ENCODE data around the gene SH3RF2.

SH3RF2 gene

GRCh38 chr5:145921211-145921610, 15.2 kb upstream of the SH3RF2 start:
- no peak for DNase-seq

GRCh38 chr5:145922059-145922458, 14.3 kb upstream of the SH3RF2 start:
- DNase-seq, result no peak

GRCh38 chr5:145923405-145923804, 13.0 kb upstream of the SH3RF2 start:
- no peak for DNase-seq

DNA sequence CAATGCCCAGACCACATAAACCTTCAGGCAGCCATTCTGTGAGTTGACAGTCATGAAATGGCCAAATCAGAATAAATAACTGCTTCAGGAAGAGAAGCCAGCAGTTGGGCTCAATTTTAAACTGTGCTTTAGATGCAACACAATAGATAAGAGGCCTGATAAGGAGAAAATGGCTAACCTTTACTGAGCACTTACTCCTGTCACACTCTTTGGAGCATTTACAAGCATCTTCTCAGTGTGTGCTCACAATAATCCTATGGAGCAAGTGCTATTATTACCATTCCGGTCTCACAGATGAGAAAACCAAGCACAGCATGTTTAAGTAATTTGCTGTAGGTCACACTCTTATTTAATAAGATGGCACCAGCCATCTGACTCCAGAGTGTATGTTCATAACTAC, 11.5 kb upstream of the SH3RF2 start:
- DNase-seq, result no peak

DNA sequence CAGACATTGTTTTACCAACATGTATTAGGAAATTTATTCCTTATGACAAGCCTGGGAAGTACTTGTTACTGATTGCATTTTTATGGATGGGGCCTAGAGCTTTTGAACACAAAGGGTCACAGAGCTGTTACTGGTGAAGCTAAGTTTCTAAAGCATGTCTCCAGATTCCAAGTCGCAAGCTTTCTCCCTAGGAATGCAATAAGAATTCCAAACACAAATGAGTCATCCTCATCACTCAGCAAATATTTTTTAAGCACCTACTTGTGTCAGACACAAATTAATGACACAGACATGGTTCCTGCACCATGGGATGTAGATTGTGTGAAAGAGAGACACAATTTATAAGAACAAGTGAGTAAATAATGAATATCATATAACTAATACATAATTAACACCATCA, 11.0 kb upstream of the SH3RF2 start:
- no peak for DNase-seq

GRCh38 chr5:145925803-145926202, 10.6 kb upstream of the SH3RF2 start:
- no peak for DNase-seq

GRCh38 chr5:145931718-145932117, 4.7 kb upstream of the SH3RF2 start:
- DNase-seq, result no peak

GRCh38 chr5:145934276-145934675, 2.1 kb upstream of the SH3RF2 start:
- no peak for DNase-seq

DNA sequence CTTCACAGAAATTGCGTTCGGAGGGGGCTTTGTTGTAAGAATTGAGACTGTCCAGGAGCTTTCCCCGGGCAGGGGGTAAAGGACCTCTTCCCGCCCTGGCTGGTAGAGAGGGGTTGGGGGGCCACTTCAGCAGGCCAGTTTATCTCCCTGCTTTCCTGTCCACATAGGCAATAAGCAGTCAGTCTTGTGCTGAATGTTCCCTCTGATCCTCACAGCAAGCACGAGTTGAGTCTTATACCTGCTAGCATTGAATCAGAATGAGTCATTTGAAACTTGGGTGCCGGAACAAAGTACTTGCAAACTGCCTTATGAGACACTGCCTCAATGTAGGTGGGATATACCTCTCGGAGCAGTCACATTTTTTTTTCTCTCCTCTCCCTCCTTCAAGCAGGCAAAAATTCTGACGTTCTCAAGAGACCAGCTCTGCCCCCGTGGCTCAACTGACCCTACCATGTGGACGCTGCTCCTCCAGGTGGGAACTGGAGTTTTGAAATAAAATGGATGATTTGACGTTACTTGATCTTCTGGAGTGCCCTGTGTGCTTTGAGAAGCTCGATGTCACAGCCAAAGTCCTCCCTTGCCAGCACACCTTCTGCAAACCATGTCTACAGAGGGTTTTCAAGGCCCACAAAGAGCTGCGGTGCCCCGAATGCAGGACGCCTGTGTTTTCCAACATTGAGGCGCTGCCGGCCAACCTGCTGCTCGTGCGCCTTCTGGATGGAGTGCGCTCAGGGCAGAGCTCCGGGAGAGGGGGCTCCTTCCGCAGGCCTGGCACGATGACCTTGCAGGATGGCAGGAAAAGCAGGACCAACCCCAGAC, 1.3 kb downstream of the SH3RF2 start:
- no peak for DNase-seq

DNA sequence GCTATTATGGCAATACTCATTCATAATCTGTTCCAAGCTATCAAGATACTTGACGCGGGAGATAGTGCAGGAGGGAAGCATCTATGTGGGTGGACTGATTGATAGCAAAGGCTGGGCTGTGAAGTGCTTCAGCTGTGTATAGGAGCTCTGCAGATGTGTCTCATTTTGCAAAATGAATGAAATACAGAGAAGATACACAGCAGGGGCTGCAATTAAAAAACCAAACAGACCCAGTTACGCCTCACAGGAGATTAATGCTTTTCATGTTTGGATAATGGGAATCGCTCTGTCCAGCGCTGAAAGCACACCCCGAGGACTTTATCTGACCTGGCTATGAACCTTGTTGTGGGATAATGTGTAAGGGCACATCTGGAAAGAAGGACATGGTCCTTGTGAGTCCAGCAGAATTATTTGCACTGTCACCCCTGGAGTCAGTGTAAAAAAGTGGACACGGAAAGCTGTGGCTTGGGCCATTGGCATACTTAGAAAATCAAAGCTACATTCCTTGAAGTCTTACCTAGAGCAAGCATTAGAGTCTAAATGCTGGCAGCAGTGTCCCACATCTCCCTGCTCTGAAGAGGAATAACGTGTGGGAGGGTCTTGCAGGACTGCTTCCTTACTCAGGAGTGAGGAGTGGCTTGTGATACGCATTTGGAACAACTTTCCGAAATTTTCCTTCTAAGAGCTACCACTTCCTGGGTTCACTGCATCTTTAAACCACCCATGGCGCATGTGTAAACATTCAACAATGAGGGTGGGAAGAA, 2.6 kb downstream of the SH3RF2 start:
- DNase-seq, result peak in 2 of 3 experiments; percentile 47 to 77

DNA sequence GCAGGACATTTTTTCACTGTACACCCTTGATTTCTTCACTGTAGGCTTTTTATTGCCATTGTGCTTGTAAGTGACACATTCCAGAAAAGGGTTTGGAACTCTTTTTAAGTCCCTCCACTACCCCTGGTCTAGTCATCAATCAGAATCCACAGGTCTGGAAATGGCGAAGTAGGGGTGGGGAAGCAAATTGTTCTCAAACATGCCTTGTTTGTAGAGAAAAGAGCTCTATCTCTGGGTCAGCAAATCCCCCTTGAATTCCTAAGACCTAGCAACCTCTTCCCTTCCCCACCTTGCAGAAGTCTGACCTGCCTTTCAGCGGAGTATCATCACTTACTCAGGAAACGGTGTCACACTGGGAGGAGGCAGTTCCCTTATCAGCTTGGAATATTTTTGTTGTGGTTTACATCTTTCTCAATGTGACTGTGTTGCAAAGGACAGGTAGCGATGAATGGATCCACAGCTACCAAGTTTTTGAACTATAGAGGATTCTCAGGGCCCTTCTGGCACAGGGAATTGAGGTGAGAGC, 3.2 kb downstream of the SH3RF2 start:
- DNase-seq, result no peak

GRCh38 chr5:145941096-145941447, 4.7 kb downstream of the SH3RF2 start:
- DNase-seq, result no peak

DNA sequence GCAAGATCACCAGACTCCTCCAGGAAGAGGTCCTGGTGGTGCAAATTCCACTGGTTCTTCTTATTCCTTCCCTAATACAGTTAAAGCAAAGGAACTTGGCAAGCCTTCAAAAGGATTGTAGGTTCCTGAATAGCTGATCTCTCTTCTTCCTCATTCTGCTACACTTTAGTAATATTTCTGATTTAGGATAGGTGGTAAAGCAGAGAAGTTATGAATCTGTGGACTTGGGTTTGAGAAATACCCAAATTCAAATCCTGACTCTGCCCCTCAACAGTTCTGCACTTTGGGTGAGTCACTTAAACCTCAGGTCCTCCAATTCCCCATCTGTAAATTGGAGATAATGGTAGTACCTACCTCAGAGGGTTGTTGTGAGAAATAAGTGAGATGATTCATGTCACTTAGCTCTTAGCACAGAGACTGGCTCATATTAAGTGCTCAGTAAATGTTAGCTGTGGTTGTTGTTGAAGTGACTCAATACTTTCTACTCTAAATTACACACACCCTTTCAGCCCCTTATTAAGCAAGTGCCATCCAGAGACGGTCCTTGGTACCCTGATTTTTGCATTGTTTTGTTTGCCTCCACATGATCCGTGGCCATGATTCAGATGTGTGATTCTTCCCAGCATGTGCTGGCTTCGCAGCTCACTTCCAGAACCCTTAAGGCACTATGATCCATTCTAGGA, 5.2 kb downstream of the SH3RF2 start:
- no peak for DNase-seq

DNA sequence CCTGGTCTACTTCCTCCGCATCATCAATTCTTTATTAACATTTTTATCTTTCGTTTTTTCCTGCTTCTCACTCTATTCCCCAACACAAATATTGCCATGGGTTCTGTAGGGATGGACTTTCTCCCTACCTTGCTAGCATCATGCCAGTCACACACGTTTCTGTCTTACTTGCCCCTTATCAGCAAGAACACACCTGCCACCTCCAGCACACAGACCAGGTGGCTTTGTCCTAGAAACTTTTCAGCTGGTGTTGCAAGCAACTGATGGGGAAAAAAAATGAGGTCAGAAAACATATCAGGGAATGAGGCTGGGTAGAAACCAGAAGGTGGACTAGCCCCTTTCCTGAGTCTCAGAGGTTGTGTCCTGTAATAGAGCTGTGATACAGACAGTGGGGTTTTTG, 5.8 kb downstream of the SH3RF2 start:
- no peak for DNase-seq

DNA sequence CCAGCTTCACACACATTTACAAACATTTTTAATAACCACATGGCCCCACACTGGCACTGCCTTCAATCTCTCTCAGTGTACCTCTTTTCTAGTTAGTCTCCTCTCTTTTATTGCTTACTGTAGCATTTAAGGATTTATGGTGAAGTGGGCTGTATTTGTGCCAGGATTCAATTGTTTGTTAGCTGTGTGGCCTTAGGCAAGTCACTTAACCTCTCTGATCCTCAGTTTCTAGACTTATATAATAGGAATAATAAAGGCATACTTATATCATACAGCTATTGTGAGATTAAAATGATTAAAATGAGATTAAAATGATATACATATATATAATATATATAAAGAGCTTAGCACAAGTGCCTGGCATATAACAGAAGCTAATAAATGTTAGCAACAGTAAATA, 6.4 kb downstream of the SH3RF2 start:
- DNase-seq, result no peak

DNA sequence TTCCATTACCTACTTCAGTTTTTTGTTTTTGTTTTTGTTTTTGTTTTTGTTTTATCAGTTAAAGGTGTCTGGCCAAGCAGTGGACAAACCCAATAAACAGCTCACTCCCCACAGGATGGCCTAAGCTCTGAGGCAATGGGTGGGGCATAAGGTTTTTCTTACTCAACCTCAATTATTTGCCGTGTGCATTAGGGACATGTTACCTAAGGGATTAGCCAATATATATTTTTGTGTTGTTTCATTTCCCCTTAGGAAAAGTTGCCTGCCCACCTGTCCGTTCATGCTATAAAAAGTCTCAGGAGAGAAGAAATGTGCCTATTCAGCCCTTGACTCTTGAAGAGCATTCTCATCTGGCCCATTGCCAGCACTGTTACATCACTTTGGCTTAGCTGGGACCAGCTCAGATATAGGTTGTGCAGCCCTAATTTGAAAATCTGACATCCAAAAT, 7.3 kb downstream of the SH3RF2 start:
- peak in 2 of 3 experiments; percentile 52 to 59 for DNase-seq

- DNase-seq, result no peak
Observed at GRCh38 chr5:145944328-145944727, 8.0 kb downstream of the SH3RF2 start.

DNA sequence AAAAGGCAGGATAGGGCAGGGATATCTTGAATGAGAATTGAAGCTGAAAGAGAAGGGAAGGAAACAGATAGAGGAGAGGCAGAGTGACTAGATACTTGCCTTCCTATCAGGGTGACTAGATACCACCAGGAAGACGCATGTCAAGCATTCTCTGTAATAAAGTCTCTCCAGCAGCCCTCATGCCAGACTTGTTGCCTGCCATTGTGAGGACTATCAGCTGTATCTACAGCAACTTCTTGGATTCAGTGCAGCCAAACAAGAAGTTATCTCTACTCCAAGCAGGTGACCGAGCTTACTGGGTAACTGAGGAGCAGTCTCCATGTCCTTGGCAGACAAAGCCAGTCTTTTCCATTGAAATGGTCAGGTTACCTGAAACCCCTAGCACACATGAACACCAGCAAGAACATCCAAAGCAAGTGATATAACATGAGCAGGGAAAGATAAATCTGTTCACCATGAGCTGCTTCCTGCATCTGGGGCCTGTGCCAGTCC, 9.3 kb downstream of the SH3RF2 start:
- DNase-seq, result no peak

DNA sequence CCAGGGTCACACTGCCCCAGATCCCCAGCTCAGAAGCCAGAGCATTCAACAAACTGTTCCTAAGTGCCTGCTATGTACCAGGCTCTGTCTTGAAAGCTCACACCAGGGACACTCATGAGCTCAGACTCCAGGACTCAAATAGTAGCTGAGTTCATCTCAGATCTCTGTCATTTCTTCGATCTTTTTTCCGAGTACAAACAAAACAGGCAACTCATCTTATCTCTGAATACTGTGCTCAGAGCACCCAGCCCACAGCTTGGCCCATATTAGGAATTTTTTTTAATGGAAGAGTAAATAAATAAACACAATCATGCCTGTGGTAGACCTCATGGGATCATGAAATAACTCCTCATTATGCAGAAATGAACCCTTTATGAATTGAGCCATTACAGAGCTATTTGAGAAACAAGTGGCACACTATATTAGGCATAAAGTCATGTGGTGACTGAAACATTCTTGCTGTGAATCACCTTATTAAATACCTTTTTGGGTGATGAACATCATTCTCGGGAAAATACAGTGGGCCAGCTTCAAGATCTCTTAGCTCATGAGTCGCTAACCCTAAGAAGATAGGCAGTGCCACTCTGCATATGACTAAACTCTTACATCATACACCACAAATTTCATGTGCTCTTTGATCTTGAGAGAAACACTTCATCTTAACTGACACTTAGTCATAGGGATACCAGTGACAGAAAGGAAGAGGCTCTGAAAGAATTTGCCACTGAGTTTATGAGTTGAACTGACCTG, 9.9 kb downstream of the SH3RF2 start:
- peak in 1 of 3 experiments; percentile 4 for DNase-seq

DNA sequence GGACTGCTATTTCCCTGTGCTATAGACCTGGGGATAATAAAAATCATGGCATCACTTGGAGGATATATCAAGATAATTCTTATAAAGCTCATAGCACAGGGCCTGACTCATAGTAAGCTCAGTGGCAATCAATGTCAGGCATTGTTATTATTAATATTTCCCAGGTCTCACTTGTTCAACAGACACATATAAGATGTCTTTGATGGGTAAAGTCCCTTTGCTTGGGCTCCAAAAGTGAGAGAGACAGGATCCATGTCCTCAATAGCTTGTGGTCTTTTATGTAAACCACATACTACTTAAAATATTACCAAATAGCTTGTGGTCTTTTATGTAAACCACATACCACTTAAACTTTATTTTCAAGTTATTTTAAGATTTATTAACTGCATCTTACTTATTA, 11.2 kb downstream of the SH3RF2 start:
- DNase-seq, result no peak

DNA sequence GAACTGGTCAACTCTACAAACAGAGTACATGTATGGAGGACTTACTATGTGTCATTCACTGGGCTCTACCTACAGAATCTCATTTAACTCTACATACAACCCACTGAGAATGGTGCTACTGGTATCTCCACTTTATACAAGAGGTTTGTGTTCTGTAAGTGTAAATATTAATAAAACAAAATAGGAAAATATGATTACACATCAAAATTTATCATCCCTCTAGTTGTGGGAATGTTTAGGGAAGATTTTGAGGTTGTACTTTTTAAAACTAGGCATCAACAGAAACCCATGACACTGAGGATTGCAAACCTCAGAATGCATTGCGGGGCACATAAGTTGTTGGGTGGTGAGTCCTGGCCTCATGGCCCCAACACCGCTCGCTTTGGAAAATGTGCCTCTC, 11.7 kb downstream of the SH3RF2 start:
- no peak for DNase-seq

- DNase-seq, result peak in 1 of 3 experiments; percentile 14
Observed at GRCh38 chr5:145948921-145949320, 12.5 kb downstream of the SH3RF2 start.

GRCh38 chr5:145949474-145949873, 13.1 kb downstream of the SH3RF2 start:
- DNase-seq, result no peak
